Omental fat pad (tissue), 4 donors: Measurements from ENCODE around the gene SNRNP48. TPM values are rescaled to one million over a fixed set of nuclear protein-coding genes. Genes with fewer than 3 reads are reported as not detected.

Experiments used
- ATAC-seq: fragments of 150-250 bp; one replicate; pipeline ENCODE4 v1.9.1; 2016; ENCODE audit warnings: mild to moderate bottlenecking, moderate library complexity; ENCODE audit not compliant: low FRiP score
- DNase-seq: peaks from one replicate; pipeline ENCODE4 v3.0.0-alpha.2; 2019; ENCODE audit warnings: low spot score
- total RNA-seq, 4 donors: library from RNA; depleted of rRNA; stranded (reverse); fragments of >200 nt; gene quantifications; one replicate each; pipeline ENCODE4 v1.1.0, GENCODE V29; 2016
- TF ChIP-seq, protein P1 (sequence below), 3 donors: fragments of 450-650 bp; IDR thresholded peaks; one replicate each; pipeline ENCODE4 v1.5.1; 2016 to 2017; ENCODE audit warnings: antibody characterized with exemption in 3 of 3, mild to moderate bottlenecking in 3 of 3, moderate library complexity in 2 of 3

Gene SNRNP48
- total RNA-seq, 4 donors from 2014 or later = 8.4 to 14.2 (median 11.5) TPM

DNA sequence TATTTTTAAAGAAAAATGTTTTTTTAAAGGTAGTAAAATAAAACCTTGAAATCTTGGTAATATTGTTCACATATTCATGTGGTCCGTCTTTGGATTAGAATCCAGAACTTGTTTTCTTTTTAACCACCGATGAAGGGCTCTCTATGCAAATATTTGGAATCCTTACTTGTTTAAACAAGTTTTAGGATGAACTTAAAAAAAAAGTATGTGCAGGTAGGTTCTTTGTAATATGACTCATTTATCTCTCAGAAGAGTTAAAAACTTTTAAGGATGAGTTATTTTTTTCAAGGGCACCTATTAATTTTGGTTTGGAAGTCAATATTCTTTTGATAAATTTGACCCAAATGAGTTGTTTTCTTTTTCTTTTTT is 39.6 kb upstream of the SNRNP48 start:
- TF ChIP-seq, protein P1, sequence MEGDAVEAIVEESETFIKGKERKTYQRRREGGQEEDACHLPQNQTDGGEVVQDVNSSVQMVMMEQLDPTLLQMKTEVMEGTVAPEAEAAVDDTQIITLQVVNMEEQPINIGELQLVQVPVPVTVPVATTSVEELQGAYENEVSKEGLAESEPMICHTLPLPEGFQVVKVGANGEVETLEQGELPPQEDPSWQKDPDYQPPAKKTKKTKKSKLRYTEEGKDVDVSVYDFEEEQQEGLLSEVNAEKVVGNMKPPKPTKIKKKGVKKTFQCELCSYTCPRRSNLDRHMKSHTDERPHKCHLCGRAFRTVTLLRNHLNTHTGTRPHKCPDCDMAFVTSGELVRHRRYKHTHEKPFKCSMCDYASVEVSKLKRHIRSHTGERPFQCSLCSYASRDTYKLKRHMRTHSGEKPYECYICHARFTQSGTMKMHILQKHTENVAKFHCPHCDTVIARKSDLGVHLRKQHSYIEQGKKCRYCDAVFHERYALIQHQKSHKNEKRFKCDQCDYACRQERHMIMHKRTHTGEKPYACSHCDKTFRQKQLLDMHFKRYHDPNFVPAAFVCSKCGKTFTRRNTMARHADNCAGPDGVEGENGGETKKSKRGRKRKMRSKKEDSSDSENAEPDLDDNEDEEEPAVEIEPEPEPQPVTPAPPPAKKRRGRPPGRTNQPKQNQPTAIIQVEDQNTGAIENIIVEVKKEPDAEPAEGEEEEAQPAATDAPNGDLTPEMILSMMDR (IDR thresholded peaks at IDR 0.05) = no peak
- DNase-seq (no peak), ATAC-seq (no peak)

DNA sequence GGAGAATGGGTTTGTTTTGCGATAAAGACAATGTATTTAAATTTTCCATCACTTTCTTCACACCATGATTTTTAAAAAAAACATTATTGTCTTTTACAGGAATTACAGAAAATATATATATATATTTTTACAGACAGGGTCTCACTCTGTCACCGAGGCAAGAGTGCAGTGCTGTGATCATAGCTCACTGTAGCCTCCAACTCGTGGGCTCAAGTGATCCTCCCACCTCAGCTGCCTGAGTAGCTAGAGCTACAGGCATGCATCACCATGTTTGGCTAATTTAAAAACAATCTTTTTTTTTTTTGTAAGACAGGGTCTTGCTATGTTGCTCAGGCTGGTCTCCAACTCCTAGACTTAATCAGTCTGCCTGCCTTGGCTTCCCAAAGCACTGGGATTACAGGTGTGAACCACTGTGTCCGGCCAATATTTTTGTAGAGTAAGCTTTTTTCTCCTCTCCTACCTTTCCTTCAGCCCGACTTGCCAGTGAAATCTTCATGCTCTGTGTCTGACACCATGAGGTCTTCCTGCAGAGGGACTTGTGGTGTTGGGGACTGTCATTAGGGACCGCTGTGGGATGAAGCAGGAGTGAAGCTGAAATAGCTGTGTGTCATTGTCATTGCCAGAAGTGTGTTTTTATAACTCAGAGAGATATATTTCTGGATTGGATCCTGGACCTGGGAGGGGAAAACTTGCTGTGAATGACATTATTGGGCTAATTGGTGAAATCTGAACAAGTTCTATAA is 35.3 kb upstream of the SNRNP48 start:
- TF ChIP-seq, protein P1 (IDR thresholded peaks at IDR 0.05) = no peak
- ATAC-seq (no peak), DNase-seq (no peak)

DNA sequence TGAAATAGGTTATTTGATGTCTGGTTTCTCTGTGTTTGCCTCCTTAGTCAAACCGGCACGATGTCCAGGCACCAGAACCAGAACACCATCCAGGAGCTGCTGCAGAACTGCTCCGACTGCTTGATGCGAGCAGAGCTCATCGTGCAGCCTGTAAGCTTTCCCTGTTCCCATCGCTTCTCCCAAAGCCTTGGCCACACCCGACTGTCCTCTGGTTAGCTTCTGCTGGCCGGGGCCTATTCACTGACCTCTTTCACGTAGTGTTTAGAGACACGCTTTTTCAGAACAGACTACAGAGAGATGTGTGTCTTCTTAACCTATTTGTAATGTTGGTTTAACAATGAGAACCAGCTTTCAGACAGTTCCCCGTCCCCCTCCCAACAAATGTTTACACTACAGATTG is 34.3 kb upstream of the SNRNP48 start:
- DNase-seq (no peak), ATAC-seq (no peak)
- TF ChIP-seq, protein P1 (IDR thresholded peaks at IDR 0.05) = no peak

DNA sequence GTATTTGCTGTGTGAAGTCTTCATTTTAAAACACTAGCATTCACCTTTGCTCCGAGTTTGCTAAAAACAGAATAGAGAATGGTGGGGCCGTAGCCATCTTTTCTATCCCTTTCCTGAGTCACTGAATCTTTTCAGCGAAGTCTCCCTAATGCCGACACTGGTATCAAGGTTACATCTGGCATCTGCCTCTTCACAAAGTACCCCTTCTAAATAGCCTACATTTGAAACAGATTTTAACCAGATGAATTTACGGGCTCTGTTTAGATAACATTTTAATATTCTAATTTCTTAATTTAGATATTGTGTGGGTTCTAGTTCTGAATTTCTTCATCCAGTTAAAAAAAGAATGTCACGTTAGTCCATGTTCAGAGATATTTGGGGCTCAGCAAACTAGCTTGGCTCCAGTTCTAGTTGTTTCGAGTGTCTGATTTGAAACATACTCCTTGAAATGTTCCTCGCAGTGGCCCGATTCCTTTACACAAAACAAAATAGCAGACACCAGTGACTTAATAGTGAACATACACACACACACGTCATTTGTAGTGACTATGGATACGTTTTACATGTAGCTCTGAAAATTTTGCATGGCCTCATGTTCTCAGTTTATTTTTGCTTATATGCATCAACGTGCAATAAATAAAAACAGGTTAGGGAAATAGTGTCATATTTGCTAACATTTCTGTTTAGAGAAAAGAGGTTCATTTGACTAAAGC is 33.4 kb upstream of the SNRNP48 start:
- TF ChIP-seq, protein P1 (IDR thresholded peaks at IDR 0.05) = no peak
- DNase-seq = no peak
- no peak for ATAC-seq

DNA sequence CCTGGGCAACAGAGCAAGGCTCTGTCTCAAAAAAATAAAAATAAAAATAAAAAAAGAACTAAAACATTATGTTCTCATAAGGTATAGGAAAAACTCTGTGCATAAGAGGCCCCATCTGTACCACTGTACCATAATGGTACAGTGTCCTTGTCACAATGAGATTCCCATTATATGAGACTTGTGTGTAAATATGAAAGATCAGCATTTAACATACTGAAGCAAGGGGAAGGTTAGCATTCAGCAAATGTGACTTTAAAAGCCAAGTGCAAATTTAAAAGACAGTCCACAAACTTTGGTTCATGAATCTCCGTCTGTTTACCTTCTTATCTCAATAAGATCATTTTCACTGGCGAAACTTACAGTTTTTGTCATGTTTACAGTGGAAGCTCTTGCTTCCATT is 32.3 kb upstream of the SNRNP48 start:
- ATAC-seq (no peak), DNase-seq (no peak)
- TF ChIP-seq, protein P1 (IDR thresholded peaks at IDR 0.05) = no peak

DNA sequence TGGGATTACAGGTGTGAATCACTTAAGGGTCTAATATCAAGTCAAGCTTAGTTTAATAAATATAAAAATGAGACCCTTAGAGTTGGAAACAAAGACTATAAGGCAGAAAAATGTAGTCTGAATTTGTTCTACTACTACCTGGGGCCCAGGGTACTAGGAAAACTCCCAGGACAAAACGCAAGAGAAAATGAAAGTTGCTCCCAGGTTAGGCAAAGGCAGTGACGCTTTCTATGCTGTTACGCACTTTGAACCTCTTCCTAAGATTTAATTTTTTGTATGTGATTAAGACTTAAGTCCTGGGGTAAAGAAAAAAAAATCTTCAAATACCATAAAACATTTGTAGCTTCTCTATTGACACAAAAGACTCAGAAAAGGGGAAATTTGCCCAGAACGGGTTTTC is 31.2 kb upstream of the SNRNP48 start:
- TF ChIP-seq, protein P1 (IDR thresholded peaks at IDR 0.05) = no peak
- DNase-seq (no peak), ATAC-seq (no peak)

DNA sequence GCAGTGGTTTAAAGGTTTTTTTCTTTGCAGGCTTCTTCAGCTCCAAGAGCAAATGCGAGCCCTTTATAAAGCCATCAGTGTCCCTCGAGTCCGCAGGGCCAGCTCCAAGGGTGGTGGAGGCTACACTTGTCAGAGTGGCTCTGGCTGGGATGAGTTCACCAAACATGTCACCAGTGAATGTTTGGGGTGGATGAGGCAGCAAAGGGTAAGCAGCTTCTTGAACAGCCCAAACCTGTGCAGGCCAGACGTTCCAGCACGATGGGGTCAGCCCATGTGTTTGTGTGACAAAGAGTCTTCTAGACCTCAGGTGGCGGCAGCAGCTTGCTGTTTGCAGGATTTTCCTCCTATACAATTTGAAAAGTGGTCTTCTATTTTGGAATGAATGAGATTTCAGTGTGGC is 30.8 kb upstream of the SNRNP48 start:
- no peak for ATAC-seq
- DNase-seq = no peak
- TF ChIP-seq, protein P1 (IDR thresholded peaks at IDR 0.05) = no peak
